Middle frontal gyrus (tissue), 1 donor: Measurements from ENCODE around the gene TBC1D9.

Experiments used
- DNase-seq: peaks from one replicate; pipeline ENCODE4 v3.0.0-alpha.2; 2015; ENCODE audit warnings: low spot score; ENCODE audit errors: extremely low spot score

Gene TBC1D9

GRCh38 chr4:140653718-140654494 is 102.3 kb downstream of the TBC1D9 start:
- DNase-seq, result no peak

- DNase-seq, result no peak
Measured at GRCh38 chr4:140652601-140653000, 103.6 kb downstream of the TBC1D9 start.

GRCh38 chr4:140648716-140649308 is 107.4 kb downstream of the TBC1D9 start:
- no peak for DNase-seq

GRCh38 chr4:140645614-140646412 is 110.4 kb downstream of the TBC1D9 start:
- DNase-seq, result no peak

GRCh38 chr4:140645196-140645595 is 111.0 kb downstream of the TBC1D9 start:
- no peak for DNase-seq

- no peak for DNase-seq
Measured at GRCh38 chr4:140644470-140645185, 111.6 kb downstream of the TBC1D9 start.

- DNase-seq, result no peak
Measured at GRCh38 chr4:140643571-140644055, 112.6 kb downstream of the TBC1D9 start.

- DNase-seq, result no peak
Measured at GRCh38 chr4:140642674-140643437, 113.3 kb downstream of the TBC1D9 start.

GRCh38 chr4:140641789-140642439 is 114.3 kb downstream of the TBC1D9 start:
- no peak for DNase-seq

GRCh38 chr4:140641105-140641555 is 115.1 kb downstream of the TBC1D9 start:
- no peak for DNase-seq

GRCh38 chr4:140640150-140640748 is 115.9 kb downstream of the TBC1D9 start:
- DNase-seq, result no peak

- no peak for DNase-seq
Measured at GRCh38 chr4:140639066-140639465, 117.1 kb downstream of the TBC1D9 start.

GRCh38 chr4:140637836-140638235 is 118.3 kb downstream of the TBC1D9 start:
- DNase-seq, result no peak

GRCh38 chr4:140635606-140636005 is 120.6 kb downstream of the TBC1D9 start:
- DNase-seq, result no peak

GRCh38 chr4:140633951-140634350 is 122.2 kb downstream of the TBC1D9 start:
- DNase-seq, result no peak

- DNase-seq, result no peak
Measured at GRCh38 chr4:140633124-140633523, 123.1 kb downstream of the TBC1D9 start.

- DNase-seq, result no peak
Measured at GRCh38 chr4:140630246-140630645, 125.9 kb downstream of the TBC1D9 start.

- no peak for DNase-seq
Measured at GRCh38 chr4:140628016-140628415, 128.2 kb downstream of the TBC1D9 start.

- DNase-seq, result no peak
Measured at GRCh38 chr4:140626661-140627376, 129.4 kb downstream of the TBC1D9 start.
